ENCODE data around the gene ARL5C. TPM values are rescaled to one million over a fixed set of nuclear protein-coding genes. Genes with fewer than 3 reads are reported as not detected.

Gene ARL5C
- total RNA-seq, 1 donor: not detected

GRCh38 chr17:39144416-39144840, 21.5 kb downstream of the ARL5C start:
- peak; percentile 39 for DNase-seq (ENCODE audit: low read depth)
- TF ChIP-seq CTCF (IDR thresholded peaks at IDR 0.05; ENCODE audit: insufficient read depth, low read depth, low read length): no peak

DNA sequence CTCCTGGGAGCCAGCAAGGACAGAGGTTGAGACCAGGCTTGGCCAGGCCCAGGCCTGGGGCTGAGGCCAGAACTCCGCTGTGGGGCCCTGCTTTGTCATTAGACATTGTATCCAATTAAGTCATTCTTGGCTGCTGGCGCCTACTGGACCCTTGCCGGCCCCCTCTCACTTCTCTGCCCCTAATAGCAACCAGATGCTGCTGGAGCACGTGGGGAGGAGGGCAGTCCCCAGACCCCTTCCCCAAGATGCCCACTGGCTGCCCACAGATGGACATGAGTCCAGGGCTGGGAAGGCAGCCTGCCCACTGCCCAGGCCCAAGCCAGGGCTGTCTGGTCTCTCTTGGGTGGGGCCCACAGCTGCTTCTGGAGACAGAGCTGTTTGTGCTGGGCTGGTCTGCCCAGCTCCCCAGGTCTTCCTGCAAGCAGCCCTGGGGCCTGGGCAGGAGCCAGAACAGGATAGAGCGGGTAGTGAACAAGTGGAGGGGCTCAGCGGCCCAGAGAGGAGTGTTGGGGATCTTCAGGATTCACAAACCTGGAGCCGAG, 22.3 kb downstream of the ARL5C start:
- TF ChIP-seq CTCF (IDR thresholded peaks at IDR 0.05; ENCODE audit: insufficient read depth, low read depth, low read length): no peak
- no peak overlapping the region for H3K4me3 ChIP-seq (ENCODE audit: low read depth, low read length)
- no peak for DNase-seq (ENCODE audit: low read depth)

More at GRCh38 chr17:39144416-39144840, 21.5 kb downstream of the ARL5C start:
- no peak overlapping the region for H3K4me3 ChIP-seq (ENCODE audit: low read depth, low read length)

DNA sequence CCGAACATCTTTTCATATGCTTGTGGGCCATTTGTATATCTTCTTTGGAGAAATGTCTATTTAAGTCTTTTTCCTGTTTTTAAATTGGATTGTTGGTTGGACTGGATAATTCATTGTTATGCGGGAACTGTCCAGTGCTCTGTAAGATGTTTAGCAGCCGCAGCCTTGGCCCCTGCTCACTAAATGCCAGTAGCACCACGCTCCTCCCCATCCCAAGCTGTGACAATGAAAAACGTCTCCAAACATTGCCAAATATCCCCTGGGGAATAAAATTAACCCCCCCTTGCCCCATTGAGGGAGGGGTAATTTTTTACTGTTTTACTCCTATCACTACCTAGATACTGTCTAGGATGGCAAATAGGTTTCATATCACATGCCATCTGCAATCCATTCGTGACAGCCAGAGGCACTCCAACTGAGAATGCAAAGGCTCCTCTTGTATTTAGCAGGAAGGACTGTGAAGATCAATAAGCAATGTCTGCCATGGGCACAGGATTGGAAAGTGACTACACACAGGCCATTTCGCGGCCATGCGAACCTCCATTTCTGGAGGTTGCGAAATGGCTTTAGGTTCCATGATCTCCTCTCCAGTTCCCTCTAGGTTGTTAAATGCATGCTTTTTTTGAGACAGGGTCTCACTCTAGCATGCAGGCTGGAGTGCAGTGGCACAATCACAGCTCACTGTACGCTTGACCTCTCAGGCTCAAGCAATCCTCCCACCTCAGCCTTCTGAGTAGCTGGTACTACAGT, 23.9 kb downstream of the ARL5C start:
- no peak for DNase-seq (ENCODE audit: low read depth)
- H3K4me3 ChIP-seq (ENCODE audit: low read depth, low read length): no peak overlapping the region
- no peak for TF ChIP-seq CTCF (IDR thresholded peaks at IDR 0.05; ENCODE audit: insufficient read depth, low read depth, low read length)

DNA sequence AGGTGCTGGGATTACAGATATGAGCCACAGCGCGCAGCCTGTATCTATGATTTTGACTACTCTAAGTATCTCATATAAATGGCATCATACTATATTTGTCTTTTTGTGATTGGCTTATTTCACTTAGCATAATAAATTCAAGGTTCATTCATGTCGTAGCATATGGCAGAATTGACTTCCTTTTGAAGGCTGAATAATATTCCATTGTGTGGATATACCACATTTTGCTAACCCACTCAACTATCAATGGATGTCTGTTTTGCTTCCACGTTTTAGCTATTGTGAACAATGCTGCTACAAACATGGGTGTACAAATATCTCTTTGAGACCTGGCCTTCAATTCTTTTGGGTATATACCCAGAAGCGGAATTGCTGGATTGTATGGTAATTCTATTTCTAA, 24.7 kb downstream of the ARL5C start:
- H3K4me3 ChIP-seq (ENCODE audit: low read depth, low read length): no peak overlapping the region
- TF ChIP-seq CTCF (IDR thresholded peaks at IDR 0.05; ENCODE audit: insufficient read depth, low read depth, low read length): no peak
- DNase-seq (ENCODE audit: low read depth): no peak

GRCh38 chr17:39139561-39139960, 26.4 kb downstream of the ARL5C start:
- no peak for DNase-seq (ENCODE audit: low read depth)
- TF ChIP-seq CTCF (IDR thresholded peaks at IDR 0.05; ENCODE audit: insufficient read depth, low read depth, low read length): no peak
- H3K4me3 ChIP-seq (ENCODE audit: low read depth, low read length): no peak overlapping the region

DNA sequence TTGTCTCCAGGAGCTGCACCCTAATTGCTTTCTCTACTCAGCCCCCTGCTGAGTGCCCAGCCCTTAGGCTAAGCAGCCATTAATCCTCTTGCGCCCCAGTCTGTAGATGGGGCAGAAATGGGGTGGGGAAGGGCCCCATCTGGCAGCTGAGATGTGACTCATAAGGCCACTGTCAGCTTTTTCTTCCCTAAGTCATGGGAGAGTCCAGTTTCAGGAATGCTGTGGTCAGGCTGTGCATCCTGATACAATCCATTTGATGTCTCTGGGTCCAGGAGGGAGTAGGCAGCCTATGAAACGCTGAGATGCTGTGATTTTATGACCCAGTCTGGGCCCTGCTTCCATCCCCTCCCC, 26.8 kb downstream of the ARL5C start:
- H3K4me3 ChIP-seq (ENCODE audit: low read depth, low read length): no peak overlapping the region
- peak; percentile 83 for DNase-seq (ENCODE audit: low read depth)
- TF ChIP-seq CTCF (IDR thresholded peaks at IDR 0.05; ENCODE audit: insufficient read depth, low read depth, low read length): no peak
